Middle frontal gyrus (tissue), 1 donor: ENCODE results near the gene TNFAIP3.

Source experiments
- DNase-seq: peaks from one replicate; pipeline ENCODE4 v3.0.0-alpha.2; 2015; ENCODE audit warnings: low spot score; ENCODE audit errors: extremely low spot score

The TNFAIP3 gene

GRCh38 chr6:137901454-137901853 lies 34.4 kb downstream of the TNFAIP3 start:
- no peak for DNase-seq

GRCh38 chr6:137902699-137903098 lies 35.6 kb downstream of the TNFAIP3 start:
- DNase-seq: no peak

- DNase-seq: no peak
These were observed 36.3 kb downstream of the TNFAIP3 start for GRCh38 chr6:137903274-137903932.

- DNase-seq: no peak
These were observed 37.1 kb downstream of the TNFAIP3 start for GRCh38 chr6:137903933-137904821.

GRCh38 chr6:137904822-137905617 lies 38.0 kb downstream of the TNFAIP3 start:
- DNase-seq: no peak

- no peak for DNase-seq
These were observed 39.0 kb downstream of the TNFAIP3 start for GRCh38 chr6:137906020-137906472.

GRCh38 chr6:137907170-137907569 lies 40.1 kb downstream of the TNFAIP3 start:
- DNase-seq: no peak

- no peak for DNase-seq
These were observed 42.5 kb downstream of the TNFAIP3 start for GRCh38 chr6:137909533-137909932.

GRCh38 chr6:137910424-137910834 lies 43.4 kb downstream of the TNFAIP3 start:
- no peak for DNase-seq

GRCh38 chr6:137910843-137911456 lies 43.9 kb downstream of the TNFAIP3 start:
- no peak for DNase-seq

GRCh38 chr6:137911675-137912191 lies 44.7 kb downstream of the TNFAIP3 start:
- no peak for DNase-seq

- DNase-seq: no peak
These were observed 45.8 kb downstream of the TNFAIP3 start for GRCh38 chr6:137912813-137913212.

GRCh38 chr6:137913434-137913833 lies 46.4 kb downstream of the TNFAIP3 start:
- no peak for DNase-seq

- no peak for DNase-seq
These were observed 47.0 kb downstream of the TNFAIP3 start for GRCh38 chr6:137913996-137914529.

GRCh38 chr6:137914530-137915193 lies 47.6 kb downstream of the TNFAIP3 start:
- no peak for DNase-seq

- no peak for DNase-seq
These were observed 48.7 kb downstream of the TNFAIP3 start for GRCh38 chr6:137915790-137916189.

- DNase-seq: no peak
These were observed 50.7 kb downstream of the TNFAIP3 start for GRCh38 chr6:137917551-137918325.

- DNase-seq: no peak
These were observed 52.4 kb downstream of the TNFAIP3 start for GRCh38 chr6:137919502-137919823.
